HepG2 (cell line): ENCODE results near the gene EFNA2. TPM values are rescaled to one million over a fixed set of nuclear protein-coding genes. Genes with fewer than 3 reads are reported as not detected.

Experiments
- DPF2 ChIP-seq: sonication (generic); formaldehyde crosslinking; IDR thresholded peaks from 2 replicates; pipeline ENCODE4 v1.4.0; 2020; ENCODE audit warnings: mild to moderate bottlenecking, low read depth, missing genetic modification reagents, borderline replicate concordance
- FOSL2 ChIP-seq: sonication (generic); formaldehyde crosslinking; IDR thresholded peaks from 2 replicates; pipeline ENCODE4 v1.4.0; 2020; ENCODE audit warnings: missing genetic modification reagents
- GATAD2A ChIP-seq: IDR thresholded peaks from 2 replicates; pipeline ENCODE4 v1.6.1; 2016
- HNF4A ChIP-seq: sonication (generic); formaldehyde crosslinking; IDR thresholded peaks from 2 replicates; pipeline ENCODE4 v1.4.0; 2020; ENCODE audit warnings: missing genetic modification reagents
- HNF4G ChIP-seq, 2 experiments: sonication (generic) in 1 of 2; formaldehyde crosslinking in 1 of 2; IDR thresholded peaks; 2 replicates each; pipeline versions ENCODE4 v1.4.0 to v1.6.1; 2011 to 2020; ENCODE audit warnings: borderline replicate concordance in 2 of 2, low read depth in 2 of 2, mild to moderate bottlenecking in 2 of 2, low read length in 1 of 2, missing genetic modification reagents in 1 of 2, moderate library complexity in 1 of 2
- MXD3 ChIP-seq: IDR thresholded peaks from 2 replicates; pipeline ENCODE4 v1.6.1; 2016; ENCODE audit warnings: mild to moderate bottlenecking, missing biosample characterization, missing genetic modification reagents
- PCBP1 ChIP-seq: fragments of 200-400 bp; formaldehyde crosslinking; IDR thresholded peaks from 2 replicates; pipeline ENCODE4 v1.6.1; 2017; ENCODE audit warnings: mild to moderate bottlenecking, low read depth, low read length, borderline replicate concordance
- SNAPC4 ChIP-seq: sonication (generic); formaldehyde crosslinking; IDR thresholded peaks from 2 replicates; pipeline ENCODE4 v1.4.0; 2020; ENCODE audit warnings: mild to moderate bottlenecking, missing genetic modification reagents
- ZBED4 ChIP-seq: sonication (generic); formaldehyde crosslinking; IDR thresholded peaks from 2 replicates; pipeline ENCODE4 v1.4.0; 2020; ENCODE audit warnings: missing genetic modification reagents, borderline replicate concordance
- ZKSCAN5 ChIP-seq: sonication (generic); formaldehyde crosslinking; IDR thresholded peaks from 2 replicates; pipeline ENCODE4 v1.5.1; 2020; ENCODE audit warnings: mild to moderate bottlenecking, missing genetic modification reagents
- ZNF225 ChIP-seq: sonication (generic); formaldehyde crosslinking; IDR thresholded peaks from 2 replicates; pipeline ENCODE4 v1.4.0; 2020; ENCODE audit warnings: mild to moderate bottlenecking, missing genetic modification reagents
- ZNF609 ChIP-seq: sonication (generic); formaldehyde crosslinking; IDR thresholded peaks from 2 replicates; pipeline ENCODE4 v1.4.0; 2020; ENCODE audit warnings: mild to moderate bottlenecking, missing genetic modification reagents, borderline replicate concordance
- polyA plus RNA-seq, 8 experiments: library from polyadenylated mRNA; depleted of rRNA in 3 of 8; stranded (reverse) in 7 of 8; unstranded in 1 of 8; fragments of >200 nt; fragmentation: Illumina TruSeq in 4 of 8; extraction: Trizol in 4 of 8; gene quantifications; 2 replicates each; pipeline versions ENCODE4 v1.2.1 to v1.2.3, GENCODE V29; 2011 to 2016; ENCODE audit warnings: low read depth in 4 of 8, missing spikeins in 1 of 8, mixed read lengths in 1 of 8; ENCODE audit not compliant: insufficient read depth in 1 of 8
- total RNA-seq, 5 experiments: library from RNA; depleted of rRNA; stranded (reverse); fragments of >200 nt; fragmentation: Illumina TruSeq; extraction: Trizol; gene quantifications; 2 replicates each; pipeline ENCODE4 v1.2.3, GENCODE V29; 2016; ENCODE audit warnings: low read depth in 1 of 5

Gene EFNA2
- total and polyA plus RNA-seq, 2 of the 13 experiments (the other 11 are each of a cell fraction or from before 2014, with no cell fraction given), result 6.0 to 9.9 TPM

- peak; percentile 31; the same call in 1 of the 2 replicates for TF ChIP-seq DPF2
- 0 out of 2 replicates have a peak, but pooled peaks have one; percentile 13 for TF ChIP-seq SNAPC4 (CRISPR knock-in tag)
- peak; percentile 88; the same call in 1 of the 2 replicates for TF ChIP-seq ZBED4 (CRISPR knock-in tag)
- TF ChIP-seq HNF4G (IDR thresholded peaks at IDR 0.05; ENCODE audit: borderline replicate concordance, low read depth, low read length), result 0 out of 2 replicates have a peak, but pooled peaks have one; percentile 40
- TF ChIP-seq HNF4G (CRISPR knock-in tag; IDR thresholded peaks at IDR 0.05; ENCODE audit: borderline replicate concordance, low read depth), result peak; percentile 52; the same call in 1 of the 2 replicates
- TF ChIP-seq PCBP1, result 0 out of 2 replicates have a peak, but pooled peaks have one; percentile 24
- peak; percentile 61; the same call in 1 of the 2 replicates for TF ChIP-seq GATAD2A
- TF ChIP-seq ZNF225, result peak; percentile 79; the same call in 1 of the 2 replicates
- TF ChIP-seq FOSL2, result peak; percentile 49
- peak; percentile 87; the same call in 1 of the 2 replicates for TF ChIP-seq ZKSCAN5
- TF ChIP-seq ZNF609 (CRISPR knock-in tag), result peak; percentile 64; the same call in 1 of the 2 replicates
- peak; percentile 43 for TF ChIP-seq HNF4A (CRISPR knock-in tag)
- TF ChIP-seq MXD3 (CRISPR knock-in tag), result 0 out of 2 replicates have a peak, but pooled peaks have one; percentile 39
Measured at GRCh38 chr19:1246265-1247087, 39.2 kb upstream of the EFNA2 start (continued).
